ENCODE measurements around the gene CEP83. TPM values are rescaled to one million over a fixed set of nuclear protein-coding genes. Genes with fewer than 3 reads are reported as not detected.

The CEP83 gene
- total RNA-seq, 1 donor from 2014 or later = 21.3 TPM

DNA sequence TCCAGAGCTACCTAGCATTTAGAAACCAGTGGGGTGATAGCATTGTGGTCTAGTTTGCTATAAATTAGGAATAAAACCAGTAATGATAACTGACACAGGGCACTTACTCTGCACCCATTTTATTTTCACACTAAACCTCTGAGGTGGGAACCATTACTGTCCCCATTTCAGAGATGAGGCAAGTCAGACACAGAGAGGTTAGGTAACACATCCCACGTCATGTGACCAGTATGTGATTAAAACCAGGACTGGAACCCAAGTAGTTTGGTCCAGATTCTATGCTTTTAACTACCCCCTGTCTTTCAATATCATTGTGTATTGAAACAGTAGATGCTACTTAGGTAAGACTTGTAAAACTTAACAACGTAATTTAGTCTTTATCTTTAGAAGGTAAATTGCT is 201.1 kb downstream of the CEP83 start:
- intact Hi-C loops (cut with micrococcal nuclease) = no loop called here

Other genes with a start within 250 kb of the CEP83 start
- gene TMCC3, start 190.7 kb upstream of the CEP83 start, total RNA-seq = not detected in 2 replicates

Data from T-helper 2 cell treated with Interferon-gamma antibody and Interleukin-4, amounts not matched to agents 100 ng/mL and 5 ng/mL, for 36 hours (primary cell).